IMR-90 (cell line): ENCODE data around the gene RSF1. TPM values are rescaled to one million over a fixed set of nuclear protein-coding genes. Genes with fewer than 3 reads are reported as not detected.
A peak's percentile ranks its signal among the peaks of the same experiment; 100 is the strongest.

Source experiments
- ATAC-seq: fragments of 200-7000 bp; cut with Tn5 transposase; 2 replicates; pipeline ENCODE4 v1.9.1; 2020; ENCODE audit warnings: low read depth, mild to moderate bottlenecking, moderate library complexity
- BruUV-seq: library from RNA; stranded (reverse); fragments of 400-500 nt; replicated peaks from 2 replicates; lab custom pipeline; 2021; lab: Mats Ljungman, UMichigan
- CTCF ChIA-PET: fragments of 300-600 bp; formaldehyde crosslinking; extraction: SDS; loops from one replicate; lab custom pipeline; 2021; ENCODE audit warnings: antibody characterized with exemption; lab: Yijun Ruan, JAX
- POLR2A ChIA-PET: fragments of 300-600 bp; sonication (Branson Sonifier 250); formaldehyde crosslinking; loops from one replicate; lab custom pipeline; 2022; ENCODE audit warnings: antibody characterized with exemption; ENCODE audit not compliant: unreplicated experiment; lab: Charles Lee
- DNase-seq: peaks from one replicate; pipeline ENCODE4 v3.0.0; 2013
- H2AFZ ChIP-seq: replicated peaks from 2 replicates; pipeline ENCODE3; 2013; ENCODE audit warnings: low read length, mild to moderate bottlenecking; ENCODE audit not compliant: poor library complexity
- H2AK5ac ChIP-seq: 2 replicates; pipeline ENCODE4 v1.6.1; 2013; ENCODE audit warnings: low read depth, low read length, inconsistent platforms
- H2AK9ac ChIP-seq: replicated peaks from 2 replicates; pipeline ENCODE3; 2013; ENCODE audit warnings: mild to moderate bottlenecking, low read depth, low read length, moderate library complexity; ENCODE audit not compliant: poor library complexity
- H2BK120ac ChIP-seq: 2 replicates; pipeline ENCODE4 v1.6.1; 2013; ENCODE audit warnings: low read depth, low read length, inconsistent platforms
- H2BK15ac ChIP-seq: 3 replicates; pipeline ENCODE4 v1.6.1; 2013; ENCODE audit warnings: low read depth, low read length, inconsistent platforms
- H2BK20ac ChIP-seq: 2 replicates; pipeline ENCODE4 v1.6.1; 2013; ENCODE audit warnings: low read depth, mild to moderate bottlenecking, inconsistent platforms, low read length, moderate library complexity
- H2BK5ac ChIP-seq: 2 replicates; pipeline ENCODE4 v1.6.1; 2013; ENCODE audit warnings: mild to moderate bottlenecking, low read depth, low read length, inconsistent platforms; ENCODE audit not compliant: poor library complexity, severe bottlenecking
- H3K14ac ChIP-seq: replicated peaks from 2 replicates; pipeline ENCODE4 v1.6.1; 2013; ENCODE audit warnings: low read depth, low read length, inconsistent platforms
- H3K18ac ChIP-seq: 2 replicates; pipeline ENCODE4 v1.6.1; 2013; ENCODE audit warnings: low read depth, low read length, control low read depth
- H3K23ac ChIP-seq: 2 replicates; pipeline ENCODE4 v1.6.1; 2013; ENCODE audit warnings: low read depth, low read length, inconsistent platforms
- H3K27ac ChIP-seq: 2 replicates; pipeline ENCODE4 v1.5.1; 2013; ENCODE audit warnings: mild to moderate bottlenecking, control low read depth, low read length; ENCODE audit not compliant: insufficient read depth
- H3K27me3 ChIP-seq: 2 replicates; pipeline ENCODE4 v1.6.1; 2013; ENCODE audit warnings: low read length; ENCODE audit not compliant: control insufficient read depth, insufficient read depth
- H3K36me3 ChIP-seq: 2 replicates; pipeline ENCODE4 v1.6.1; 2013; ENCODE audit warnings: low read length, mixed read lengths; ENCODE audit not compliant: control insufficient read depth, insufficient read depth
- H3K4ac ChIP-seq: 2 replicates; pipeline ENCODE4 v1.6.1; 2013; ENCODE audit warnings: low read depth, low read length, inconsistent platforms
- H3K4me1 ChIP-seq: 2 replicates; pipeline ENCODE4 v1.6.1; 2013; ENCODE audit warnings: low read length, mixed read lengths; ENCODE audit not compliant: control insufficient read depth, insufficient read depth
- H3K4me2 ChIP-seq: 2 replicates; pipeline ENCODE4 v1.6.1; 2013; ENCODE audit warnings: low read depth, mild to moderate bottlenecking, control low read depth, low read length, moderate library complexity
- H3K4me3 ChIP-seq: 2 replicates; pipeline ENCODE4 v1.5.1; 2013; ENCODE audit warnings: low read depth, mild to moderate bottlenecking, control low read depth, low read length, moderate library complexity; ENCODE audit not compliant: insufficient read depth
- H3K56ac ChIP-seq: 2 replicates; pipeline ENCODE4 v1.6.1; 2013; ENCODE audit warnings: low read length, inconsistent platforms; ENCODE audit not compliant: insufficient read depth; ENCODE audit errors: extremely low read depth
- H3K79me1 ChIP-seq, 2 experiments: 2 replicates each; pipeline ENCODE4 v1.6.1; 2013; ENCODE audit warnings: low read length in 2 of 2, inconsistent platforms in 1 of 2, low read depth in 1 of 2
- H3K9ac ChIP-seq: 2 replicates; pipeline ENCODE4 v1.6.1; 2013; ENCODE audit warnings: low read depth, low read length, control low read depth
- H3K9me1 ChIP-seq: 2 replicates; pipeline ENCODE4 v1.6.1; 2013; ENCODE audit warnings: low read length, inconsistent platforms; ENCODE audit not compliant: insufficient read depth
- H3K9me3 ChIP-seq: 2 replicates; pipeline ENCODE4 v1.6.1; 2013; ENCODE audit warnings: low read length; ENCODE audit not compliant: control insufficient read depth, insufficient read depth
- H4K20me1 ChIP-seq: 2 replicates; pipeline ENCODE4 v1.6.1; 2013; ENCODE audit warnings: low read length, inconsistent platforms; ENCODE audit not compliant: insufficient read depth
- H4K5ac ChIP-seq: 2 replicates; pipeline ENCODE4 v1.6.1; 2013; ENCODE audit warnings: mild to moderate bottlenecking, low read depth, low read length, control low read depth
- H4K8ac ChIP-seq, 2 experiments: 2 replicates each; pipeline ENCODE4 v1.6.1; 2013; ENCODE audit warnings: low read depth in 2 of 2, low read length in 2 of 2, control low read depth in 1 of 2, inconsistent platforms in 1 of 2
- H4K91ac ChIP-seq: 2 replicates; pipeline ENCODE4 v1.6.1; 2013; ENCODE audit warnings: low read depth, low read length, inconsistent platforms; ENCODE audit not compliant: insufficient read depth
- FOS ChIP-seq: fragments of 150-350 bp; IDR thresholded peaks from 2 replicates; pipeline ENCODE4 v1.6.1; 2016; ENCODE audit warnings: low read depth, low read length
- POLR2A ChIP-seq: IDR thresholded peaks from 2 replicates; pipeline ENCODE4 v1.6.1; 2012; ENCODE audit warnings: mild to moderate bottlenecking, low read depth, low read length
- WGBS, 2 experiments: methylation state at CpG; one replicate each; pipeline versions ENCODE4 v1.1.5 to v1.1.7; 2013; ENCODE audit warnings: missing lambda C conversion rate in 2 of 2; ENCODE audit not compliant: insufficient read length in 1 of 2; ENCODE audit errors: extremely low coverage in 2 of 2; 5-methylcytosine and 5-hydroxymethylcytosine counted together
- dilution Hi-C: fragments of 300-500 bp; cut with HindIII; formaldehyde crosslinking; loops from one replicate; pipeline ENCODE4 v1.14.3; 2018; ENCODE audit warnings: low sequenced_read_pairs; ENCODE audit not compliant: unreplicated experiment
- in situ Hi-C: fragments of 300-500 bp; cut with MboI; formaldehyde crosslinking; loops from 3 replicates; pipeline ENCODE4 v1.14.3; 2019; ENCODE audit warnings: low sequenced_read_pairs, inconsistent platforms, mixed read lengths
- intact Hi-C: fragments of 100-400 bp; cut with micrococcal nuclease; formaldehyde crosslinking; loops from 2 replicates; pipeline ENCODE4 v1.10.0; 2022
- polyA plus RNA-seq, 3 experiments: library from polyadenylated mRNA; depleted of rRNA; stranded (reverse); fragments of >200 nt; gene quantifications; 2 replicates each; pipeline ENCODE4 v1.2.3, GENCODE V29; 2012; ENCODE audit warnings: low replicate concordance in 1 of 3
- total RNA-seq: library from RNA; depleted of rRNA; stranded (reverse); fragments of >200 nt; gene quantifications from 2 replicates; pipeline ENCODE4 v1.2.3, GENCODE V29; 2012

Gene RSF1
- total and polyA plus RNA-seq, 2 of the 4 experiments (the other 2 are of a cell fraction) = 13.9 to 18.5 TPM

DNA sequence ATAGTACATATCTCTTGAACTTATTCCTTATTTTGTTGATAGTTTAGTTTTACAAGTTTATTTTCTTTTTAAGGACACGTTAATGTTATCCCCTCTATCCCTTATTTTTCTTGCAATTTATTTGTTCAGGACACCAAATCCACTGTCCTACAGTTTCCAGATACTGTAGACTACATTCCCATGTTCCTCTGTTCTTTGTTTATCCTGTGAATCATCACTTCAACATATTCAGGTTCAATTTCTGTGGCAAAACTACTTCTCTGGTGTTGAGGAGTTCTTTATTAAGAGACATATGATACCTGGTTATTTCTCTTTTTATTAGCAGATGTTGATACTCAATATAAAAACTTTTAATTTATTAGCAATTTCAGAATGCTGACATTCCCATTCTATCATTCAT lies 110.2 kb downstream of the RSF1 start:
- Histone ChIP-seq H3K18ac (no peak overlapping the region), H2BK15ac (no peak overlapping the region), H3K27me3 (no peaks in the 10 kb centered on the region), H2BK5ac (no peak overlapping the region), H3K56ac (no peak overlapping the region), H3K79me1 (peaks cover 9 to 28% of the 10 kb centered on the region in 2 experiments; a peak in 3 of 4 replicates), H3K4ac (no peak overlapping the region), H2BK120ac (no peak overlapping the region), H3K4me3 (no peak overlapping the region), H3K9ac (no peak overlapping the region), H3K9me3 (no peaks in the 10 kb centered on the region), H4K5ac (no peak overlapping the region), H3K27ac (no peak overlapping the region), H4K20me1 (peaks cover 6% of the 10 kb centered on the region; the same call in 1 of the 2 replicates), H2AFZ (no peak overlapping the region), H2BK20ac (no peak overlapping the region), H4K8ac (no peak overlapping the region), H4K91ac (no peak overlapping the region), H3K36me3 (0 out of 2 replicates have a peak, but pooled peaks cover 1% of the 10 kb centered on the region), H2AK9ac (no peak overlapping the region), H3K4me1 (peaks cover 2% of the 10 kb centered on the region; the same call in 1 of the 2 replicates), H2AK5ac (no peak overlapping the region), H3K23ac (no peak overlapping the region), H3K4me2 (no peak overlapping the region), H3K14ac (no peak overlapping the region), H3K9me1 (no peaks in the 10 kb centered on the region)
- peak; percentile 84 for ATAC-seq
- in situ Hi-C loops (no loop called here), dilution Hi-C loops (no loop called here), intact Hi-C loops (no loop called here)
- WGBS, 2 experiments = no CpG with 5 or more reads among the region's 1 CpG
- TF ChIP-seq FOS (peak; percentile 33; the same call in 1 of the 2 replicates), POLR2A (no peak)
- POLR2A ChIA-PET = no interaction called here
- BruUV-seq = no TSS peak
- DNase-seq = peak; percentile 67
- CTCF ChIA-PET = no interaction called here
